Spleen (tissue), 11 donors: ENCODE data around the gene GOLGA2. TPM values are rescaled to one million over a fixed set of nuclear protein-coding genes. Genes with fewer than 3 reads are reported as not detected.

ENCODE experiments used
- DNase-seq: peaks from one replicate; pipeline ENCODE4 v3.0.0-alpha.2; 2020
- H3K27ac ChIP-seq, 8 donors: fragments of 200-600 bp; sonication (generic) in 7 of 8; 1 replicate in 4 of 8; 2 replicates in 4 of 8; pipeline versions ENCODE4 v1.5.0 to v1.8.0; 2016 to 2021; ENCODE audit warnings: inconsistent platforms in 4 of 8, mild to moderate bottlenecking in 4 of 8, moderate library complexity in 1 of 8
- H3K27me3 ChIP-seq, 7 donors: fragments of 200-600 bp; sonication (generic) in 6 of 7; replicated peaks in 1 of 7; 1 replicate in 4 of 7; 2 replicates in 3 of 7; pipeline versions ENCODE4 v1.5.0 to v1.8.0; 2016 to 2021; ENCODE audit warnings: inconsistent platforms in 3 of 7, mild to moderate bottlenecking in 1 of 7
- H3K36me3 ChIP-seq, 6 donors: fragments of 200-600 bp; sonication (generic) in 5 of 6; 1 replicate in 4 of 6; 2 replicates in 2 of 6; pipeline versions ENCODE4 v1.5.0 to v1.8.0; 2016 to 2021; ENCODE audit warnings: inconsistent platforms in 2 of 6
- H3K4me1 ChIP-seq, 6 donors: fragments of 200-600 bp; sonication (generic) in 5 of 6; 1 replicate in 3 of 6; 2 replicates in 3 of 6; pipeline versions ENCODE4 v1.5.0 to v1.8.0; 2016 to 2021; ENCODE audit warnings: inconsistent platforms in 3 of 6
- H3K4me3 ChIP-seq, 8 donors: fragments of 200-600 bp; sonication (generic) in 7 of 8; 1 replicate in 4 of 8; 2 replicates in 4 of 8; pipeline versions ENCODE4 v1.5.0 to v1.8.0; 2016 to 2021; ENCODE audit warnings: inconsistent platforms in 4 of 8, mild to moderate bottlenecking in 4 of 8, moderate library complexity in 2 of 8
- H3K9me3 ChIP-seq, 8 donors: fragments of 200-600 bp; sonication (generic) in 7 of 8; 1 replicate in 4 of 8; 2 replicates in 4 of 8; pipeline versions ENCODE4 v1.5.0 to v1.8.0; 2016 to 2021; ENCODE audit warnings: inconsistent platforms in 4 of 8
- POLR2A ChIP-seq, 3 donors: fragments of 450-650 bp; IDR thresholded peaks; one replicate each; pipeline ENCODE4 v1.5.1; 2017; ENCODE audit warnings: antibody characterized with exemption in 3 of 3, mild to moderate bottlenecking in 1 of 3
- POLR2AphosphoS5 ChIP-seq, 3 donors: sonication (generic); formaldehyde crosslinking; IDR thresholded peaks; one replicate each; pipeline ENCODE4 v1.5.1; 2017; ENCODE audit warnings: antibody characterized with exemption in 3 of 3
- WGBS, 5 donors: extraction: QIAGEN DNeasy Blood & Tissue Kit in 3 of 5; methylation state at CpG; one replicate each; pipeline versions ENCODE4 v1.1.5 to v1.1.7; 2013 to 2018; 5-methylcytosine and 5-hydroxymethylcytosine counted together
- intact Hi-C: fragments of 100-400 bp; cut with DNase I; formaldehyde crosslinking; loops from one replicate; pipeline ENCODE4 v1.15.0; 2023; ENCODE audit warnings: low total_unique reads
- polyA plus RNA-seq, 3 donors: library from polyadenylated mRNA; stranded (reverse); fragments of 200-250 nt; gene quantifications; one replicate each; pipeline ENCODE4 v1.2.1, GENCODE V29; 2013
- total RNA-seq, 7 donors: library from RNA; depleted of rRNA in 3 of 7; stranded (reverse); fragments of >200 nt in 3 of 7; fragmentation: NEBNext Ultra II Directional in 4 of 7; extraction: Animal tissue kit (Norgen Biotek cat#: 25700) in 4 of 7; gene quantifications; one replicate each; pipeline versions ENCODE4 v1.1.0 to v1.2.1, GENCODE V29; 2016 to 2021
- TF ChIP-seq, protein P1 (sequence below), 11 experiments: fragments of 200-600 bp in 7 of 11; fragments of 450-650 bp in 4 of 11; sonication (generic) in 4 of 11; IDR thresholded peaks in 8 of 11; conservative IDR thresholded peaks in 3 of 11; 1 replicate in 7 of 11; 2 replicates in 4 of 11; pipeline versions ENCODE4 v1.4.0 to v1.8.0; 2016 to 2021; ENCODE audit warnings: antibody characterized with exemption in 11 of 11, inconsistent platforms in 4 of 11, mild to moderate bottlenecking in 1 of 11
- donor health status: healthy with polysubstance abuse.
- donor health status: DM: no; HTN: no; CAD: no; lungs with moderate emphysema.
- donor health status: DM: no; HTN: no; CAD: no.
- donor health status: Bipolar disorder and iron deficiency.
- donor health status: healthy.
- donor health status: DM: no; HTN: no; CAD: no.
- donor health status: DM: yes; HTN: yes; CAD: no.

The GOLGA2 gene
- total and polyA plus RNA-seq, 10 donors: 15.5 to 79.0 (median 59.5) TPM

DNA sequence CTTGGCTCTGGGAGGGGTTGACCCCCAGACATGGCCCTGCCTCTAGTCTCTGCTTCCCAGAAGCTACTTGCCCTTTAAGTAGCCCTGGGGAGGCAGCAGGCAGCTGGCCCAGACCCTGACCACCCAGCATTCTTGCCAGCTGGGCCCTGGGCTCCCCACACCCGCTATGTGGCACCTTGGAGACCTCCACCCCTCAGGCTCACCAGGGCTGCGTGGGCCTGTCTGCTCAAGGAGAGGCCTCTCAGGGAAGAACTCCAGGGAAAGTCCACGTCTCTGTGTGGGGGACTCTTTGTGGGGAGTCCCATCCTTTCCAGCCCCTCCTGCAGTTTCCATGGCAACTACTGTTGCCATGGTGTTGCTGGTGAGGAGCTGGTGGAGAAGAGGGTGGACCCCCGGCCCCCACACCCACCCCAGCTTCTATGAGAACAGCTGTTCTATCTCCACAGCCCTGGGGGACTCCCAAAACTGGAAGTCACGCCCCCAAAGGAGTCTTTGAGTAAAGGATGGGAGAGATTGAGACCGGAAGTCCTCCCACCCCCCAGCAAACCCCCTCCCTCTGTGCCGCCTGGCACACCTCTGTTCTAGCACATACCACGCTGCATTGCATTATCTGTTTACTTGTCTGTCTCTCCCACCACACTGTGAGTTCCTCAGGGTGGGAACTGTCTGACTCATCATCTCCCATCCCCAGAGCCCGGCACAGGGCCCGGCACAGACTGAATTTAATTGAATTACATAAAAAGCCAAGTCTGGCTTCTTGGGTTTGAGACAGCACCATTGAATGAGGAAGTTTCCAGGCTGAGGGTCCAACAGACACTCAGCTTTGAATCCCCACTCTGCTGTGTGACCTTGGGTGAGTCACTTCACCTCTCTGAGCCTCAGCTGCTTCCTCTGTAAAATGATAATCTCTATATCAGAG lies 60.1 kb downstream of the GOLGA2 start:
- Histone ChIP-seq H3K27ac (no peak overlapping the region), H3K4me3 (no peak overlapping the region), H3K36me3 (no peaks in the 10 kb centered on the region), H3K27me3 (peaks cover 0 to 10% (median 0%) of the 10 kb centered on the region in 7 donors), H3K9me3 (no peaks in the 10 kb centered on the region), H3K4me1 (peaks cover 0 to 18% (median 16%) of the 10 kb centered on the region in 6 donors)
- WGBS, 5 donors: 63 to 75% (median 70%) methylated on average over 8 to 10 of the region's 10 CpGs
- intact Hi-C loops: no loop called here
- TF ChIP-seq POLR2A (IDR thresholded peaks at IDR 0.05) (no peak), POLR2AphosphoS5 (IDR thresholded peaks at IDR 0.05) (no peak)
- TF ChIP-seq, protein P1, sequence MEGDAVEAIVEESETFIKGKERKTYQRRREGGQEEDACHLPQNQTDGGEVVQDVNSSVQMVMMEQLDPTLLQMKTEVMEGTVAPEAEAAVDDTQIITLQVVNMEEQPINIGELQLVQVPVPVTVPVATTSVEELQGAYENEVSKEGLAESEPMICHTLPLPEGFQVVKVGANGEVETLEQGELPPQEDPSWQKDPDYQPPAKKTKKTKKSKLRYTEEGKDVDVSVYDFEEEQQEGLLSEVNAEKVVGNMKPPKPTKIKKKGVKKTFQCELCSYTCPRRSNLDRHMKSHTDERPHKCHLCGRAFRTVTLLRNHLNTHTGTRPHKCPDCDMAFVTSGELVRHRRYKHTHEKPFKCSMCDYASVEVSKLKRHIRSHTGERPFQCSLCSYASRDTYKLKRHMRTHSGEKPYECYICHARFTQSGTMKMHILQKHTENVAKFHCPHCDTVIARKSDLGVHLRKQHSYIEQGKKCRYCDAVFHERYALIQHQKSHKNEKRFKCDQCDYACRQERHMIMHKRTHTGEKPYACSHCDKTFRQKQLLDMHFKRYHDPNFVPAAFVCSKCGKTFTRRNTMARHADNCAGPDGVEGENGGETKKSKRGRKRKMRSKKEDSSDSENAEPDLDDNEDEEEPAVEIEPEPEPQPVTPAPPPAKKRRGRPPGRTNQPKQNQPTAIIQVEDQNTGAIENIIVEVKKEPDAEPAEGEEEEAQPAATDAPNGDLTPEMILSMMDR (IDR thresholded peaks at IDR 0.05 in 8 of 11, conservative IDR thresholded peaks at IDR 0.05 in 3 of 11): no peak
- no peak for DNase-seq

DNA sequence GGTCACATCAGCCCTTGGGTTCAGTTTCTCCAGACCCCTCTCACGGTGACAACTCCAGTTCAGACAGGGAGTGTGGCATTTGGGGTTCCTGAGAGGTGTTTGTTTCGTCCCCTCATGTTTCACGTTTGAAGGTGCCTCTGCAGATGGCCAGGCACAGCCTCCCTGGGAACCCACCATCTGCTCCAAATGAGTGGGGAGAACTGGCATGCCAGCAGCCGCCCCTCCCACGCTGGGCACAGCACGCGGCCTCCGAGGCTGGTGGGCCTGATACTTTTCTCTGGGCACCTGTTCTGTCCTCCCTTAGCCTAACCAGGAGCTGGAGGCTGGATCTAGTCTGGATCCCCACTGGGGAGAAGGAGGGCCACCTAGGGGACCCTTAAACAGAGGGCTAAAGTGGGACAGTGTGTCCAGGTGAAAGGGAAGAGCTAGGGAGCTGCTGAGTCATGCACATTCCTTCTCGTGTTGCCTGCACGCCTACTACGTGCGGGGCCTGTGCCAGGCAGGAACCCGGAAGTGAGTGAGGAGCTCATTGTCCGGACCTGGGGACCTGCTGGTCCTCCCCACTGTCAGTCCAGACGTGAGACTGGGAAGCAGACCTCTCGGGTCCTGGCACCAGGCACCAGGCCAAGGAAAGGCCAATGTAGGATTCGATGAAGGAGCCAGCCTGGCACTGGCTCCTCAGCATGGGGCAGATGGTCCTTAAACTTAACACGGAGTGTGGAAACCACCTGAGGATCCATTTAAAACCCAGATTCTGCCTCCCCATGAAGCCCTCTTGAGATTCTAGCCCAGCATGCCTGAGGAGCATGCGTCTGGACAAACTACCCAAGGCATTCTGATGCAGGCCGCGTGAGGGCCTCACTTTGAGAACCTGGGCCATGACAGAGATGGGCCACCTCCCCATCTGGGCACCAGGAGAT lies 61.0 kb downstream of the GOLGA2 start:
- 77 to 89% (median 82%) methylated on average over 17 to 21 of the region's 21 CpGs for whole genome bisulfite sequencing, 5 donors
- intact Hi-C loops: no loop called here
- no peak for DNase-seq
- Histone ChIP-seq H3K36me3 (no peaks in the 10 kb centered on the region), H3K9me3 (no peaks in the 10 kb centered on the region), H3K27me3 (peaks cover 0 to 10% (median 0%) of the 10 kb centered on the region in 7 donors), H3K4me3 (no peak overlapping the region), H3K4me1 (peaks cover 0 to 18% (median 16%) of the 10 kb centered on the region in 6 donors), H3K27ac (no peak overlapping the region)
- no peak for TF ChIP-seq POLR2AphosphoS5 (IDR thresholded peaks at IDR 0.05)
- TF ChIP-seq, protein P1 (IDR thresholded peaks at IDR 0.05 in 8 of 11, conservative IDR thresholded peaks at IDR 0.05 in 3 of 11): no peak
- no peak for TF ChIP-seq POLR2A (IDR thresholded peaks at IDR 0.05)

DNA sequence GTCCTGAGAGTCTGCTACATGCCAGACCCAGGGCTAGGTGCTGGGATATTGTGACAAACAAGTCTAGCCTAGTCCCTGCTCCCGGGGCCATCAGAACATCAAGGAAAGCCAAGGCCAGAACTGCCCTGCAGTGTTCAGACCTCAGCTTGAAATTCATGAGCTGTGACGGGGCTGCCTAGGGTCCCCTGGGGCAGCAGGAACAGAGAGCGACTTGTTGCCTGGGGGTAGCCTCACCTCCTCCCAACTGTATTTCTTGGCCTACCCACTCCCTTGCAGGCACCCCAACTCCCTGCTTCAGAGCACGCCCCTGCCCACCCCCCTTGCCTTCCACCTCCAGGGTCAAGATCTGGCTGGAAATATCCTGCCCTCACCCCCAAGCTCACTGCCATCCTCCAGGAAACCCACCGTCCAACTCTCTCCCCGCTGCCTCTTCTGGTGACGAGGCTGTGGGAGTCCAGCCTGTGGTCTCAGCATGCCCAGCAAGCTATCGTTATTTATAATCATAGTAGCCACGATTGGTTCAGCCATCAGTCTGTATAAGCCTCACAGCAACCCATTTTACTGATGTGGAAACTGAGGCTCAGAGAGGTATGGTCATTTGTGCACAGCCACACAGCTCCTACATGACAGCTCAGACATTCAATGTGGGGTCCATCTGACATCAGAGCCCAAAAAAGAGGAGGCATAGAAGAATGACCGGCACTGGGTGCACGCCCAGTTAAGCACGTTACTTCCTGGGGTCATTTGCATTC lies 61.9 kb downstream of the GOLGA2 start:
- no peaks in the 10 kb centered on the region for H3K36me3 ChIP-seq
- intact Hi-C loops: no loop called here
- H3K27ac ChIP-seq: no peak overlapping the region
- H3K4me1 ChIP-seq: peaks cover 0 to 14% (median 12%) of the 10 kb centered on the region in 6 donors
- peaks cover 0 to 13% (median 0%) of the 10 kb centered on the region in 7 donors for H3K27me3 ChIP-seq
- WGBS, 5 donors: 80 to 88% (median 85%) methylated on average over 10 to 12 of the region's 12 CpGs
- H3K9me3 ChIP-seq: no peaks in the 10 kb centered on the region
- TF ChIP-seq POLR2AphosphoS5 (IDR thresholded peaks at IDR 0.05): no peak
- no peak for TF ChIP-seq POLR2A (IDR thresholded peaks at IDR 0.05)
- TF ChIP-seq, protein P1 (IDR thresholded peaks at IDR 0.05 in 8 of 11, conservative IDR thresholded peaks at IDR 0.05 in 3 of 11): no peak
- DNase-seq: no peak
- no peak overlapping the region for H3K4me3 ChIP-seq
